Erythroblast (primary cell): ENCODE results near the gene B3GNT3.

Source experiments
- GATA1 ChIP-seq: IDR thresholded peaks from 2 replicates; pipeline ENCODE4 v1.6.1; 2011; ENCODE audit warnings: low read depth, mild to moderate bottlenecking, control low read depth, low read length, moderate library complexity
- POLR2A ChIP-seq: IDR thresholded peaks from 2 replicates; pipeline ENCODE4 v1.6.1; 2011; ENCODE audit warnings: mild to moderate bottlenecking, low read length

- TF ChIP-seq POLR2A, result no peak
- no peak for TF ChIP-seq GATA1
These were observed 538 bp downstream of the B3GNT3 start for GRCh38 chr19:17795495-17795856.
